SJCRH30 (cell line): Measurements from ENCODE around the gene ZNF518B. TPM values are rescaled to one million over a fixed set of nuclear protein-coding genes. Genes with fewer than 3 reads are reported as not detected.
A peak's percentile ranks its signal among the peaks of the same experiment; 100 is the strongest.

ENCODE experiments used
- DNase-seq, 2 experiments: peaks; one replicate each; pipeline ENCODE4 v3.0.0-alpha.2; 2015 to 2020
- H3K27ac ChIP-seq: fragments of 250-450 bp; sonication (Bioruptor Pico); 2 replicates; pipeline ENCODE4 v1.5.1; 2020; ENCODE audit warnings: mild to moderate bottlenecking, moderate library complexity
- H3K27me3 ChIP-seq: fragments of 250-450 bp; sonication (Bioruptor Pico); 2 replicates; pipeline ENCODE4 v1.5.1; 2020; ENCODE audit warnings: mild to moderate bottlenecking, moderate library complexity
- H3K36me3 ChIP-seq: fragments of 250-450 bp; sonication (Bioruptor Pico); 2 replicates; pipeline ENCODE4 v1.5.1; 2020; ENCODE audit warnings: mild to moderate bottlenecking, moderate library complexity
- H3K4me1 ChIP-seq: fragments of 250-450 bp; sonication (Bioruptor Pico); 2 replicates; pipeline ENCODE4 v1.5.1; 2020; ENCODE audit warnings: mild to moderate bottlenecking, moderate library complexity
- H3K4me3 ChIP-seq: fragments of 250-450 bp; sonication (Bioruptor Pico); 2 replicates; pipeline ENCODE4 v1.5.1; 2020; ENCODE audit warnings: mild to moderate bottlenecking, moderate library complexity
- H3K9me3 ChIP-seq: fragments of 250-450 bp; sonication (Bioruptor Pico); replicated peaks from 2 replicates; pipeline ENCODE4 v1.5.1; 2020; ENCODE audit warnings: mild to moderate bottlenecking, moderate library complexity
- total RNA-seq: library from RNA; depleted of rRNA; stranded (reverse); fragments of >200 nt; shearing (Covaris generic); gene quantifications from 2 replicates; pipeline ENCODE4 v1.2.3, GENCODE V29; 2014; rRNA removed

Gene ZNF518B, protein sequence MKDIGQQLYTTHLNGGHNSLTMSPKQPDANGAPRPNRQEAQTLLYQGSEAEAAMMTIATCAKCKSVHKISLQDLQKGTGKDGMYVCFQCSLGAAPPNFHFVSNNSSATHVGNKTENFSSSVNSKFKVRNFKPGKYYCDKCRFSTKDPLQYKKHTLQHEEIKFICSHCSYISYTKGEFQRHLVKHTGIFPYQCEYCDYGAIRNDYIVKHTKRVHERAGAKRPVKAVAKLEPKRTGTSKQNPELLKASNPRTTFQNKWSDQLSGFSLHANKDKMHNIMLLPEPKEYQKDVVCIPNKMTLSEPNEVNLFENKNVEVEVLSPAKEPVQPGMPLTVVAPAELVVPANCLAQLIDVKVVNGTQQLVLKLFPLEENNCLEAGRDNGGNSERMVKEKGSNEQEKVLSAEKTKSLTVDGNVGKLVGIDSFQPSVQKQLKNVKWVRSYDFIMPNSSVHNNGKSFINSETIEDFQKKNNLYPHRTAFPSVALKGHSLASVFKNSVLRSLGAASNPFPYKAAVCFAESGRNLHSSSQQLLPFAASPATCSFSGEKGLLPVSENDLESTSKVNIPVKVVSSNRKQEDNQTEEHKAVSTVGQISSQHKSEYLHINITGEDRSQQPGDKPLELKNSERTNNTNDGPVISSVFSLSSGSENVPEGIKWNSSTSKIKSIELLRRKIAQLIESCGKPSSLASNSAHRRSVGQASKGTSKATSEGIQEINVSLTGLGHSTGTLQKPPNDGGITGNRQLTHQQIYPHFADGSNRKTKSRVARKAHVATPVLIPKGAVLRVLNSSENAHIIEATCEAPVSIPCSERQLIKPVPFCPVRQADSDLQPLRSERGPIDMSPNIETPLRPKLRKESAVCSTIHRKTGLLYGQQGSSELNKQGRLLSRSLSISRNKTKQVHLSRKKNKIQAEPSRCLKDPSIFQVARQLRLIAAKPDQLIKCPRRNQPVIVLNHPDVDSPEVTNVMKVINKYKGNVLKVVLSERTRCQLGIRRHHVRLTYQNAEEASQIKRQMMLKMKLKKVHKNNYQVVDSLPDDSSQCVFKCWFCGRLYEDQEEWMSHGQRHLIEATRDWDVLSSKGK
- 21.3 and 21.9 TPM in 2 replicates for total RNA-seq

DNA sequence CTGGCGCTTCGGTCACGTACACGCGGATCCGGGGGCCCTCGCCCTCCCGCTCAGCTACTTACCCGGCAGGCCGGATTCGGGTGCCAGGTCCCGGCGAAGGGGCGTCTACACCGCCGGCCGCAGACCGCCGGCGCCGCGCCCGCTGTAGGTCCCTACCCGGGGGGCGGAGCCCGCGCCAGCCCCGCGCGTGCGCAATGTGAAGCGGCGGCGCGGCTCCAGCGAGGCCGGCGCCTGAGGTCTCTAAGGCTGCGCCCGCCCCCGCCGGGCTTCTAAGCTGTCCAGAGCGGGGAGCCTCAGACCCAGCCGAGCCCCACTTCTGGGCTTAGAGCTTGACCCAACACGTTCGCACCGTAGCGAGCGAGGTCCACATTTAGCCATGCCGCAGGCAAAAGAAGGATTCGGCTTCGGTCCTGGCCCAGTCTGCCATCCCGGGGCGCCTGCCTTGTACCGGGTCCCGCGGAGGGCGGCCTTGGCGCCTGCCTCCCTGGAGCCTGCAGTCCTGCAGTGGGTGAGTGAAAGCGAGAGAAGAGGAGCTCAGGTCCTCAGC is at the start of gene ZNF518B:
Gene ZNF518B, minus strand, starts transcription at position 172 of the 547 bp plus-strand sequence. CDS start 11,098 bp downstream, outside the sequence.
- DNase-seq = peak; percentile 43 to 64

DNA sequence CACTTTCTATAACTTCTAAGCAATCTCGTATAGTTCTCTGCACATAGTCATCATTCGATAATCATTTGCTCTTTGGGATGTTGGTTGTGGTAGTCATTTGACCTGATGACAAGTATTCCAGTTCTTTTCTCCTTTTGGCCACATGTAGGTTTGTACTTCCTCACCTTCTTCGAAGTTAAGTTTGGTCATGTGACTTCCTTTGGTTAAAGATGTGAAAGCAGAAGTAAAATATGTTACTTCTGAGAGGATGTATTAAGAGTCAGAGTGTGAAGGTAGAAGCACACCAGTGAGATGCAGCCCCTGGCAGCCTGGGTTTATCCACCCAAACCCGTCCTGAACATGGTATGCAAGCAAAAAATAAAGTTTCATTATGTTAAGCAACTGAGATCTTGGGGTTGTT is 48.9 kb upstream of the ZNF518B start:
- Histone ChIP-seq H3K4me1 (no peaks in the 10 kb centered on the region), H3K4me3 (no peak overlapping the region), H3K27ac (no peak overlapping the region), H3K9me3 (no peaks in the 10 kb centered on the region), H3K36me3 (no peaks in the 10 kb centered on the region), H3K27me3 (no peaks in the 10 kb centered on the region; the same call in 1 of the 2 replicates)
- no peak for DNase-seq

More for the DNA sequence above, at the start of gene ZNF518B:
- H3K27me3 ChIP-seq = no peaks in the 10 kb centered on the region
- H3K4me3 ChIP-seq = peak within 1 kb of the TSS; percentile 70
- peak within 1 kb of the TSS; percentile 49 for H3K27ac ChIP-seq
- no peaks in the 10 kb centered on the region for H3K9me3 ChIP-seq
- no peaks in the 10 kb centered on the region for H3K4me1 ChIP-seq
- H3K36me3 ChIP-seq = 0 out of 2 replicates have a peak, but pooled peaks cover 6% of the 10 kb centered on the region

DNA sequence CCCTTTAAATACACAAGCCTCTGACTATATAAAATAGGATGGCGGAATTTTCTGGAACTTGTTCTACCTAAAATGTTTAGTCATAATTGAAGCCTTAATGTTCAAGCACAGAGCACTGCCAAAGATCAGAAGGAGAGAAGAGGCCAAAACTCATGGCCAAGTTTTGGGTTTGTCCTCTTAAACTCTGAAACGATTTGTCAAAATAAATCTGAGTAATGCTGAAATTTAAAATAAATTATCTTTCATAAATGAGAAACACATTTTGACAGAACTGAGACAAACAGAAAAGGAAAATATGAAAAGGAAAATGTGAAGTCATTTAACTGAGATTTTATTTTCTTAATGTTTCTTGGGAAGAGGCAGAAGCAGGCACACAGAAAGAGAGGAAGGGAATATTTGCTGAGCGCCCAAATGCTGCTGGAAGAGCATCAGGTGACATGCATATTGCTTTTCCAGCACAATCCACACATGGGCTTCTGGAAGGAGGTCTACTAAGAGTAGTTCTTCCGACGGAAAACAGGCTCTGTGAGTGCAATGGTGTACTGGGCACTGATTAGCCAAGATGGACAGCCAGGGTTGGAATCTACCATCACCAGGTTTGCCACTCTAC is 47.4 kb upstream of the ZNF518B start:
- H3K4me1 ChIP-seq = no peaks in the 10 kb centered on the region
- DNase-seq = no peak
- no peak overlapping the region for H3K27ac ChIP-seq
- H3K36me3 ChIP-seq = no peaks in the 10 kb centered on the region
- no peaks in the 10 kb centered on the region for H3K9me3 ChIP-seq
- H3K27me3 ChIP-seq = no peaks in the 10 kb centered on the region; the same call in 1 of the 2 replicates
- no peak overlapping the region for H3K4me3 ChIP-seq

DNA sequence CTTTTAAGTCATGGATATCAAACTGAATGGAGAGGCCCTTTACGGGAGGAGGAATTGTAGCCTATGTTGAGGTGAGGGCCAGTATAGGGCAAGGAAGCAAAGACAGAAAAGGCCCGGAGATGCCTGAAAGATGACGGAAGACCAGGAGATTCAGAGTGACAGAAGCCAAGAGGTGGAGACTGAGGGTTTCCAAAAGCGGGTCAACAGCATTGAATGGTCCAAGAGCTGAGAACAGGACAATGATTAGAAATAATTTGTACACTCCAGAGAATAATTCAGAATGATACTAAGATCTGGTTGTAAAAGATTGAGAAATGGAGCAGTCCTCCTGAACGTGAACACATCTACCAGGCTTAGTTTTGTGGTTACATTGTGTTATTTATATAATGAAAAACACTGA is 45.5 kb upstream of the ZNF518B start:
- H3K9me3 ChIP-seq = no peaks in the 10 kb centered on the region
- no peak overlapping the region for H3K27ac ChIP-seq
- no peaks in the 10 kb centered on the region for H3K36me3 ChIP-seq
- no peak overlapping the region for H3K4me3 ChIP-seq
- no peak for DNase-seq
- no peaks in the 10 kb centered on the region for H3K4me1 ChIP-seq
- H3K27me3 ChIP-seq = no peaks in the 10 kb centered on the region; the same call in 1 of the 2 replicates

DNA sequence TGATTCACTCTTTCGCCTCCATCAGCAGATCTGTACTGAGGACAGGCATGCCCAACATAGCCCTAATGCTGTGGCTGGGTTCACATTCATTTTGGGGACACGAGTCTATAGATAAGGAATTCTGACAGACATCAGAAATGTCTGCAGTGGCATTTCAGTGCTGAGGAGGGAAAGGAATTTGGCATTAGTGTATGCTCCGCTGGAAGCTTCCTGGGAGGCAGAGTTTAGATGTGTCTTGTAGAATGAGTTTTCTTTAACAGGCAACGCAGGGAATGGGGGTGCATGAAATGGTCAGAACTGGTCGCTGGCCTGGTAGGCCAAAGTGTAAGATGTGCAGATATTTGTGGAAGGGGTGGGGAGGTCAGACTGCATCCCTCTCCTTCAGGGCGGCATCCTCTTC is 43.5 kb upstream of the ZNF518B start:
- no peaks in the 10 kb centered on the region for H3K9me3 ChIP-seq
- no peaks in the 10 kb centered on the region; the same call in 1 of the 2 replicates for H3K27me3 ChIP-seq
- H3K27ac ChIP-seq = no peak overlapping the region
- H3K4me1 ChIP-seq = no peaks in the 10 kb centered on the region
- no peak overlapping the region for H3K4me3 ChIP-seq
- no peaks in the 10 kb centered on the region for H3K36me3 ChIP-seq
- DNase-seq = no peak

DNA sequence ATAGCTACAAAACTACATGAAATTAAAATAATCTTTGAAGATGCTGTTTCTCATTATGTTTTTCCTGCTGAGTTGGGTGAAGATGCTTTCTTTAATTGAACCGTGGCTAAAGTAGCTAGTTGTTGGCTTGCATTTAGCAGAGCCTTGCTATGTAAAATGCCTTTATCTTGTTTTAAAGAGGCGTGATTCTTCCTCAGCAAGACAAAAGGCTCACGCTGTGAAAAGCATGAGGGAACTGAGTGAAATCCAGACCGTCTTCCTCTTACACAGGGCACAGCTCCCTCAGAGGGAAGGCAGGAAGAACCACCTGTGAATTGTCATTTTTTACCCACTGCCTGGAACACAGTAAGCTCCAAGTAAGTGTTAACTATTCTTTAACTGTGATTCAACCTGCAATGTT is 39.0 kb upstream of the ZNF518B start:
- no peak overlapping the region for H3K27ac ChIP-seq
- DNase-seq = no peak
- H3K27me3 ChIP-seq = peaks cover 11% of the 10 kb centered on the region; the same call in 1 of the 2 replicates
- no peak overlapping the region for H3K4me3 ChIP-seq
- H3K9me3 ChIP-seq = no peaks in the 10 kb centered on the region
- no peaks in the 10 kb centered on the region for H3K36me3 ChIP-seq
- H3K4me1 ChIP-seq = no peaks in the 10 kb centered on the region

DNA sequence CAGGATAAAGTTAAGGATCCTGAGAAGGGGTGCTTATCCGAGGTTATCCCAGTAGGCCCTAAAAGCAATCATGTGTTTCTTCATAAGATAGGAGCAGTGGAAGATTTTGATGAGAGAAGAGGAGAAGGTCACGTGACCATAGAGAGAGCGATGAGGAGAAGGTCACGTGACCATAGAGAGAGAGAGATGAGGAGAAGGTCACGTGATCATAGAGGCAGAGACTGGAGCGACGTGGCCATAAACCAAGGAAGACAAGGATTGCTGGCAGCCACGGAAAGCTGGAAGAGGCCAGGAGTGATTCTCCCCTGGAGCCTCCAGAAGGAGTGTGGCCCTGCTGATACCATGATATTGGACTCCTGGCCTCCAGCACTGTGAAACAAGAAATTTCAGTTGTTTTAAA is 38.4 kb upstream of the ZNF518B start:
- no peak for DNase-seq
- Histone ChIP-seq H3K4me1 (no peaks in the 10 kb centered on the region), H3K36me3 (no peaks in the 10 kb centered on the region), H3K9me3 (no peaks in the 10 kb centered on the region), H3K27me3 (peaks cover 11% of the 10 kb centered on the region; the same call in 1 of the 2 replicates), H3K4me3 (no peak overlapping the region), H3K27ac (no peak overlapping the region)

DNA sequence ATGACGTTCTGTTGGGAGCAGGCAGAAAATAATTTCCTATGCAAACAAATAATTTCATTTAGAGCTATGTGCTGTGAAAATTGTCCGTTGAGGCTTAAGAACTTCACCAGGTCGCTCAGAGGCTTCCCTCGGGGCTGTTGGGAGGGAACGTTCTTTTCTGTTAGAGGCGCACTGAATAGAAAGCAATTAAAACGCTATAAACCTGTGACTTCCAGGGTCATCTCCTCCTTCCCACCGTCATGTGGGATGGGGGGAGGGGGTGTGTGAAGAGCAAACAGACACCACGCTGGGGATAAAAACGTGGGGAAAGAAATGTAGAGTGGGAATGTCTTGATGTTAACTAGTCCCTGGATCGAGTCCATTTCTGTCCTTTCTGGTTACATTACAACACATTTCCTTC is 35.2 kb upstream of the ZNF518B start:
- Histone ChIP-seq H3K36me3 (no peaks in the 10 kb centered on the region), H3K4me1 (no peaks in the 10 kb centered on the region), H3K9me3 (no peaks in the 10 kb centered on the region), H3K27me3 (peaks cover 11% of the 10 kb centered on the region; the same call in 1 of the 2 replicates), H3K4me3 (no peak overlapping the region), H3K27ac (no peak overlapping the region)
- no peak for DNase-seq

DNA sequence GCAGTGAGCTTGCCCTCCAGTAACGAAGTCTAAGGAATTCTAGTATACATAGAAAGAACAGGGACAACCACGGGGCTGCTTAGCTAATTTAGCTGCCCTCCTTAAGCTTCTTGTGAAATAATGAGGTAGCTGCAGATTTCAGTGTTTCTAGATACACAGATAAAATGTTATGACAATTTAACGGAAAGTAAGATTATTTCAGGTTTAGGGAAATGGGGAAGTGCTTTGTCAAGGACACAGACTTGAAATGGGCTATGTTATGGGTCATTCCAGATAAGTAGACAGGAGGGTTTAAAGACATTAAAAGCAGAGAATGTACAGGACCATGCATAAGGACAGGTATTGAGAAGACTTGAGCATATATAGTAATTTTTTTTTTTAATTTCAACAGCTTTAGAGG is 34.2 kb upstream of the ZNF518B start:
- DNase-seq = no peak
- no peaks in the 10 kb centered on the region for H3K4me1 ChIP-seq
- H3K4me3 ChIP-seq = no peak overlapping the region
- no peaks in the 10 kb centered on the region for H3K9me3 ChIP-seq
- H3K27ac ChIP-seq = no peak overlapping the region
- H3K36me3 ChIP-seq = no peaks in the 10 kb centered on the region
- H3K27me3 ChIP-seq = peaks cover 11% of the 10 kb centered on the region; the same call in 1 of the 2 replicates

DNA sequence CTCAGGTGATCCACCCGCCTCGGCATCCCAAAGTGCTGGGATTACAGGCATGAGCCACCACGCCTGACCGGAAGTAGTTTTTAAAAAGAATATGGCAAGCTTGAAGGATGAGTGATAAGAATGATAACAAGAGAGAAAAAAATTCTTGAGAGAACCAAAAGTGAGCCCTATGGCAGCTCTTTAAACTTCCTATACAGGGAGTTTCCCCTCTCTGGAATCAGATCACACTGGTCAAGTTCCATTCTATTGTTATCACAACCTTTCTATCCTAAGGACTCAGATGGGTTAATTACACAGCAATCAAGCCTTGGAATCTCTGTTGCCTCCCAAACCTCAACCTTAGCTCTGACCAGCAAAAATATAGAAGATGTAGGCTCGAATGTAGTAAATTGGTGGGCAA is 33.8 kb upstream of the ZNF518B start:
- H3K36me3 ChIP-seq = no peaks in the 10 kb centered on the region
- H3K27ac ChIP-seq = no peak overlapping the region
- no peak for DNase-seq
- H3K9me3 ChIP-seq = no peaks in the 10 kb centered on the region
- no peak overlapping the region for H3K4me3 ChIP-seq
- H3K27me3 ChIP-seq = peaks cover 11% of the 10 kb centered on the region; the same call in 1 of the 2 replicates
- no peaks in the 10 kb centered on the region for H3K4me1 ChIP-seq

DNA sequence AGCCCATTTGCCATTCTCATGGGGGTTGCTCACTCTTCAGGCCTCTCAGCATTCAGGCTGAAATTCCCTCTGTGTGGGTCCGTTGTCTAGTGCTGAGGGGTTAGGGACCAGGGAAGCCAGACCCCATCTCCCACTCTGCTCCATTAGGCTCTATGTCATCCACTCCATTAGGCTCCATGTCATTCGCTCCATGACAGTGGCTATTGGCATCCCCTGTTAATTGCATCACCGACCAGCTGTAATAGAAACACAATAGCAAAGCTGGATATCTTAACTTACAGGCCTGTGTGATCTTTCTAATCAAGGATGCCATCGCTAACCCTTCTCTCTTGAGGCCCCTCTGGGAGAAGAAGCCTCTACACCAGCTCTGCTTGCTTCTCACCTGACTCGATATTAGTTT is 25.7 kb upstream of the ZNF518B start:
- H3K4me1 ChIP-seq = no peaks in the 10 kb centered on the region
- no peak for DNase-seq
- no peak overlapping the region for H3K4me3 ChIP-seq
- peaks cover 6% of the 10 kb centered on the region; the same call in 1 of the 2 replicates for H3K27me3 ChIP-seq
- H3K27ac ChIP-seq = no peak overlapping the region
- no peaks in the 10 kb centered on the region for H3K36me3 ChIP-seq
- no peaks in the 10 kb centered on the region for H3K9me3 ChIP-seq

DNA sequence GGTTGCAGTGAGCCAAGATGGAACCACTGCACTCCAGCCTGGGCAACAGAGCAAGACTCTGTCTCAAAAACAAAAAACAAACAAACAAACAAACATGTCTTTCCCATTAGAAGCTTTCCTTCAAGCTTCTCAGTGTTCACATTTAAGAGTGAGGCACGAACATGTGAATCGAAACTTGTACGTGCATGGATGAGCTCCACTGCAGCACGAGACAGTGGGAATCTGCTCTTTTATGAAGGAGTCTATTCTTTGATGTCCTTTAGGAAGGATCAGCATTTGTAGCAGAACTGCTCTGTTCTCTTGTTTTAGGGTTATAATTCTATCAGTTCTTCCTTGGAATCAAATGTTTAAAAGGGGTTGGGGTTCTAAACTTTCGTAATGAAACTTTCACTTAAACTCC is 23.4 kb upstream of the ZNF518B start:
- no peak for DNase-seq
- Histone ChIP-seq H3K36me3 (no peaks in the 10 kb centered on the region), H3K27me3 (peaks cover 9% of the 10 kb centered on the region; the same call in 1 of the 2 replicates), H3K4me3 (no peak overlapping the region), H3K27ac (no peak overlapping the region), H3K4me1 (no peaks in the 10 kb centered on the region), H3K9me3 (no peaks in the 10 kb centered on the region)

DNA sequence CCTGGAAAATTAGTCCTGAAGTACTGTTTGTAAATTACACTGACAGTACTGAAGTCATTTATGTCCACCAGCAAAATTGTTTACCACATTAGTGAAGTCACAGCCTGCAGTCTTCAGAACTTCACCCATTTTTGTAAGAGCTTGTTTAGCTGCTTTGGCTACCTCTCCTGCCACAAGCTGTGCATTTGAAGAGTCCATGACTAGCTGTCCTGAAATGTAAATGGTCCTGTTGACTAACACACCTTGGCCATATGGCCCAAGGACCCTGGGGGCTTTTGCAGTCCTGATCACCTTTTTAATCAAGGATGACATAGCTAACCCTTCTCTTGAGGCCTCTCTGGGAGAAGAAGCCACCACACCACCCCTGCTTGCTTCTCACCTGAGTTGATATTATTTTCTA is 21.4 kb upstream of the ZNF518B start:
- H3K27me3 ChIP-seq = peaks cover 9% of the 10 kb centered on the region; the same call in 1 of the 2 replicates
- H3K9me3 ChIP-seq = no peaks in the 10 kb centered on the region
- no peak overlapping the region for H3K27ac ChIP-seq
- no peak for DNase-seq
- no peaks in the 10 kb centered on the region for H3K36me3 ChIP-seq
- H3K4me1 ChIP-seq = no peaks in the 10 kb centered on the region
- no peak overlapping the region for H3K4me3 ChIP-seq

DNA sequence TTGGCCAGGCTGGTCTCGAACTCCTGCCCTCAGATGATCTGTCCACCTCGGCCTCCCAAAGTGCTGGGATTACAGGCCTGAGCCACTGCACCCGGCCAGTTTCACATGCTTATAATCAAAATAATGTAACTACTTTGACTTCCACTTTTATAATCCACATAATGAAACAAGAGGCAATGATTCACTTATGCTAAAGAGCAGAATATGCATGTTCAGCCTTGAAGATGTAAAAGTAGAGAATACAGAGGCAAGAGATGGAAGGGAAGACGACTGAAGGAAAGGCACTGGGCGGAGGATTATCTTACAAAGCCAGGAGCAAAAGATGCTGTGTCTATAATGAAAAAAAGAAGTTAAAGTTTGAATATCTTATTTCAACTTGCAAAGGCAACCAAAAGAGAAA is 13.3 kb upstream of the ZNF518B start:
- H3K4me3 ChIP-seq = no peak overlapping the region

More for the DNA sequence above, 13.3 kb upstream of the ZNF518B start:
- Histone ChIP-seq H3K27me3 (no peaks in the 10 kb centered on the region), H3K27ac (no peak overlapping the region), H3K9me3 (no peaks in the 10 kb centered on the region), H3K4me1 (no peaks in the 10 kb centered on the region), H3K36me3 (no peaks in the 10 kb centered on the region)
- DNase-seq = no peak
